KMS-11 (cell line): ENCODE results near the gene CRADD.

Experiments
- H2AFZ ChIP-seq: fragments of 200-600 bp; sonication (generic); 2 replicates; pipeline ENCODE4 v1.6.1; 2016; ENCODE audit warnings: antibody characterized with exemption, mixed run types, low read depth
- H3K27ac ChIP-seq: fragments of 200-600 bp; sonication (generic); 2 replicates; pipeline ENCODE4 v1.6.1; 2016; ENCODE audit warnings: mild to moderate bottlenecking, mixed run types
- H3K27me3 ChIP-seq: fragments of 200-600 bp; sonication (generic); 2 replicates; pipeline ENCODE4 v1.6.1; 2017; ENCODE audit warnings: mild to moderate bottlenecking, low read depth, mixed run types, moderate library complexity; ENCODE audit not compliant: insufficient read depth
- H3K36me3 ChIP-seq: fragments of 200-600 bp; sonication (generic); 2 replicates; pipeline ENCODE4 v1.6.1; 2017; ENCODE audit warnings: mild to moderate bottlenecking, mixed run types; ENCODE audit not compliant: insufficient read depth
- H3K4me1 ChIP-seq: fragments of 200-600 bp; sonication (generic); 2 replicates; pipeline ENCODE4 v1.6.1; 2016; ENCODE audit warnings: mild to moderate bottlenecking, low read depth, mixed run types; ENCODE audit not compliant: poor library complexity, severe bottlenecking
- H3K4me2 ChIP-seq: fragments of 200-600 bp; sonication (generic); 2 replicates; pipeline ENCODE4 v1.7.0; 2016; ENCODE audit warnings: mild to moderate bottlenecking, mixed run types
- H3K4me3 ChIP-seq: fragments of 200-600 bp; sonication (generic); IDR thresholded peaks from 2 replicates; pipeline ENCODE4 v1.6.1; 2017; ENCODE audit warnings: low read depth, low read length, mixed read lengths; ENCODE audit not compliant: insufficient read depth
- H3K79me2 ChIP-seq: fragments of 200-600 bp; sonication (generic); 2 replicates; pipeline ENCODE4 v1.6.1; 2016; ENCODE audit warnings: low read depth, mixed run types; ENCODE audit not compliant: insufficient read depth
- H3K9ac ChIP-seq: fragments of 200-600 bp; sonication (generic); 2 replicates; pipeline ENCODE4 v1.6.1; 2016; ENCODE audit warnings: mild to moderate bottlenecking, mixed run types
- H4K20me1 ChIP-seq: fragments of 200-600 bp; sonication (generic); 2 replicates; pipeline ENCODE4 v1.6.1; 2016; ENCODE audit warnings: mild to moderate bottlenecking, mixed run types; ENCODE audit not compliant: insufficient read depth
- TF ChIP-seq, protein P1 (sequence below): fragments of 200-600 bp; sonication (generic); conservative IDR thresholded peaks from 2 replicates; pipeline ENCODE4 v1.6.1; 2017; ENCODE audit warnings: low read depth, mild to moderate bottlenecking, antibody characterized with exemption, low read length, moderate library complexity, mixed read lengths

CRADD gene

DNA sequence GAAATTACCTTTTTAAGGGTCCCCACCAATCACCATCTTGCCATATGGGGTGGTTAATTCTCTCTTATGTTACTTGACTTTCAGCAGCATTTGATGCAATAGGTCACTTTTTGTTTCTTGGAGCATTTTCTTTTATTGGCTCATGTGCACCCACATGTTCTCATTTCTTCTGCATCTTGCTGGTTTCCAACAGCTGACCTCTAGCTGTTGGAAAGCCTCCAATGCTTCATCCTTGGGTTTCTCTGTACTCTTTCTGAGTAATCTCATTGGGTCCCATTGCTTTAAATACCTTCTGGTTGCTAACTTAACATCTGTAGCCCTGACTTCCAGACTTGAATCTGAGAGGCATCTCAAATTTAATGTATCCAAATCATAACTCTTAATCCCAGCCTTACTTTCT lies 116.8 kb downstream of the CRADD start:
- Histone ChIP-seq H3K79me2 (no peaks in the 10 kb centered on the region), H2AFZ (no peak overlapping the region), H4K20me1 (no peaks in the 10 kb centered on the region), H3K27ac (no peak overlapping the region), H3K27me3 (no peaks in the 10 kb centered on the region), H3K9ac (no peak overlapping the region), H3K4me1 (peaks cover 36% of the 10 kb centered on the region), H3K4me2 (no peak overlapping the region), H3K4me3 (no peak overlapping the region), H3K36me3 (no peaks in the 10 kb centered on the region)
- TF ChIP-seq, protein P1, sequence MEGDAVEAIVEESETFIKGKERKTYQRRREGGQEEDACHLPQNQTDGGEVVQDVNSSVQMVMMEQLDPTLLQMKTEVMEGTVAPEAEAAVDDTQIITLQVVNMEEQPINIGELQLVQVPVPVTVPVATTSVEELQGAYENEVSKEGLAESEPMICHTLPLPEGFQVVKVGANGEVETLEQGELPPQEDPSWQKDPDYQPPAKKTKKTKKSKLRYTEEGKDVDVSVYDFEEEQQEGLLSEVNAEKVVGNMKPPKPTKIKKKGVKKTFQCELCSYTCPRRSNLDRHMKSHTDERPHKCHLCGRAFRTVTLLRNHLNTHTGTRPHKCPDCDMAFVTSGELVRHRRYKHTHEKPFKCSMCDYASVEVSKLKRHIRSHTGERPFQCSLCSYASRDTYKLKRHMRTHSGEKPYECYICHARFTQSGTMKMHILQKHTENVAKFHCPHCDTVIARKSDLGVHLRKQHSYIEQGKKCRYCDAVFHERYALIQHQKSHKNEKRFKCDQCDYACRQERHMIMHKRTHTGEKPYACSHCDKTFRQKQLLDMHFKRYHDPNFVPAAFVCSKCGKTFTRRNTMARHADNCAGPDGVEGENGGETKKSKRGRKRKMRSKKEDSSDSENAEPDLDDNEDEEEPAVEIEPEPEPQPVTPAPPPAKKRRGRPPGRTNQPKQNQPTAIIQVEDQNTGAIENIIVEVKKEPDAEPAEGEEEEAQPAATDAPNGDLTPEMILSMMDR = no peak

GRCh38 chr12:93794738-93795137 lies 117.6 kb downstream of the CRADD start:
- Histone ChIP-seq H3K4me2 (no peak overlapping the region), H3K27me3 (no peaks in the 10 kb centered on the region), H3K4me3 (no peak overlapping the region), H4K20me1 (no peaks in the 10 kb centered on the region), H3K27ac (no peak overlapping the region), H3K4me1 (peaks cover 33% of the 10 kb centered on the region), H3K79me2 (no peaks in the 10 kb centered on the region), H3K9ac (no peak overlapping the region), H2AFZ (no peak overlapping the region), H3K36me3 (no peaks in the 10 kb centered on the region)
- TF ChIP-seq, protein P1 = no peak

DNA sequence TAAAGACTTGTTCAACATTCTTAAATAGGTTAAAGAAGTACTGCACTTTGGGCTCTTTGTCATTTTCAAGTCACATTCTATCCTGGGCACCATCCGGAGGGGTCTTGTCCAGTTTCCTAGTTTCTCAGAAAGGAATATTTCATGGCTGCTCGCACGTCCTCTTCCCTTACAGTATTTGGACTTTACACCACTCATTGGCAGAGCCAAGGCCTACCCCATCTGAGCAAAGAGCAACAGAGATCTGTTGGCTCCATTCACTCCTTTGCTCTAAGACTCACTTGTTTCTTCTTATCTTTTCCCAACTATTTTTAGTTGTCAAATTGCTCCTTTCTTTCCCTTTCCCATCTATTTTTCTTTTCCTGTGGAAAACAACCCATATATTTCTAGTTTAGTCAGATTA lies 118.2 kb downstream of the CRADD start:
- Histone ChIP-seq H2AFZ (no peak overlapping the region), H3K27ac (no peak overlapping the region), H3K4me2 (no peak overlapping the region), H3K9ac (no peak overlapping the region), H4K20me1 (no peaks in the 10 kb centered on the region), H3K4me1 (peaks cover 27% of the 10 kb centered on the region), H3K36me3 (no peaks in the 10 kb centered on the region), H3K4me3 (no peak overlapping the region), H3K27me3 (no peaks in the 10 kb centered on the region), H3K79me2 (no peaks in the 10 kb centered on the region)
- TF ChIP-seq, protein P1 = no peak

GRCh38 chr12:93796729-93797128 lies 119.6 kb downstream of the CRADD start:
- Histone ChIP-seq H3K27me3 (no peaks in the 10 kb centered on the region), H3K27ac (no peak overlapping the region), H3K4me2 (no peak overlapping the region), H3K36me3 (no peaks in the 10 kb centered on the region), H4K20me1 (no peaks in the 10 kb centered on the region), H3K4me1 (peaks cover 15% of the 10 kb centered on the region), H2AFZ (no peak overlapping the region), H3K4me3 (no peak overlapping the region), H3K79me2 (no peaks in the 10 kb centered on the region), H3K9ac (no peak overlapping the region)
- TF ChIP-seq, protein P1 = no peak
